Keratinocyte (primary cell): ENCODE measurements around the gene TP53INP2. TPM values are rescaled to one million over a fixed set of nuclear protein-coding genes. Genes with fewer than 3 reads are reported as not detected.

Experiments used
- DNase-seq: peaks from one replicate; pipeline ENCODE4 v3.0.0-alpha.2; 2011; ENCODE audit warnings: low read depth, missing footprints, low spot score
- FAIRE-seq: peaks from 2 replicates; lab custom pipeline; 2011; peaks lifted over from hg19 to GRCh38; lab: Jason Lieb, UNC
- H2AFZ ChIP-seq: 2 replicates; pipeline ENCODE4 v1.6.0; 2012; ENCODE audit warnings: low read length, control low read depth, inconsistent platforms; ENCODE audit not compliant: control insufficient read depth
- H3K27ac ChIP-seq: 2 replicates; pipeline ENCODE4 v1.5.1; 2011; ENCODE audit warnings: low read length; ENCODE audit not compliant: control insufficient read depth, insufficient read depth
- H3K27me3 ChIP-seq: 3 replicates; pipeline ENCODE4 v1.6.0; 2011; ENCODE audit warnings: low read length; ENCODE audit not compliant: control insufficient read depth, insufficient read depth; ENCODE audit errors: extremely low read depth
- H3K36me3 ChIP-seq, 2 experiments: 2 replicates in 1 of 2; 3 replicates in 1 of 2; pipeline ENCODE4 v1.5.1; 2011; ENCODE audit warnings: low read length in 2 of 2, mild to moderate bottlenecking in 1 of 2; ENCODE audit not compliant: control insufficient read depth in 2 of 2, insufficient read depth in 2 of 2; ENCODE audit errors: extremely low read depth in 1 of 2
- H3K4me1 ChIP-seq: 3 replicates; pipeline ENCODE4 v1.5.1; 2011; ENCODE audit warnings: low read length; ENCODE audit not compliant: control insufficient read depth, insufficient read depth; ENCODE audit errors: extremely low read depth
- H3K4me2 ChIP-seq: 3 replicates; pipeline ENCODE4 v1.6.0; 2011; ENCODE audit warnings: low read depth, low read length; ENCODE audit not compliant: control insufficient read depth, insufficient read depth; ENCODE audit errors: extremely low read depth
- H3K4me3 ChIP-seq, 3 experiments: fragments of 200-600 bp in 1 of 3; sonication (generic) in 1 of 3; 2 replicates in 2 of 3; 3 replicates in 1 of 3; pipeline ENCODE4 v1.5.1; 2011 to 2016; ENCODE audit warnings: low read length in 3 of 3, mild to moderate bottlenecking in 3 of 3, control low read depth in 2 of 3, inconsistent platforms in 1 of 3, low read depth in 1 of 3, mixed read lengths in 1 of 3, mixed run types in 1 of 3, moderate library complexity in 1 of 3; ENCODE audit not compliant: control insufficient read depth in 2 of 3, insufficient read depth in 2 of 3; ENCODE audit errors: extremely low read depth in 1 of 3
- H3K79me2 ChIP-seq: 2 replicates; pipeline ENCODE4 v1.6.0; 2012; ENCODE audit warnings: low read length; ENCODE audit not compliant: control insufficient read depth, insufficient read depth
- H3K9ac ChIP-seq: 3 replicates; pipeline ENCODE4 v1.6.0; 2011; ENCODE audit warnings: low read length; ENCODE audit not compliant: control insufficient read depth, insufficient read depth; ENCODE audit errors: extremely low read depth
- H3K9me1 ChIP-seq: 3 replicates; pipeline ENCODE4 v1.6.0; 2011; ENCODE audit warnings: low read length; ENCODE audit not compliant: control insufficient read depth, insufficient read depth; ENCODE audit errors: extremely low read depth
- H3K9me3 ChIP-seq: 2 replicates; pipeline ENCODE4 v1.5.1; 2012; ENCODE audit warnings: low read depth, low read length; ENCODE audit not compliant: control insufficient read depth
- H4K20me1 ChIP-seq: 3 replicates; pipeline ENCODE4 v1.6.0; 2011; ENCODE audit warnings: low read length; ENCODE audit not compliant: control insufficient read depth, insufficient read depth; ENCODE audit errors: extremely low read depth
- EZH2 ChIP-seq: IDR thresholded peaks from one replicate; pipeline ENCODE4 v1.6.1; 2012; ENCODE audit warnings: inconsistent platforms, mild to moderate bottlenecking, low read length, moderate library complexity
- dilution Hi-C: fragments of 300-500 bp; cut with MboI; formaldehyde crosslinking; loops from one replicate; pipeline ENCODE4 v1.7.0; 2020; ENCODE audit warnings: low sequenced_read_pairs; ENCODE audit not compliant: extremely low pct_ligation_motif_present
- polyA plus RNA-seq, 5 experiments: library from polyadenylated mRNA; depleted of rRNA in 3 of 5; stranded (reverse) in 3 of 5; stranded (forward) in 1 of 5; unstranded in 1 of 5; fragments of >200 nt; gene quantifications; 1 replicate in 1 of 5; 2 replicates in 3 of 5; 3 replicates in 1 of 5; pipeline versions ENCODE4 v1.2.1 to v1.2.3, GENCODE V29; 2011 to 2012; ENCODE audit warnings: missing spikeins in 2 of 5, low read depth in 1 of 5, low replicate concordance in 1 of 5
- small RNA-seq, 3 experiments: library from RNA; depleted of rRNA; stranded (forward); fragments of <200 nt; gene quantifications; one replicate each; pipeline ENCODE3, GENCODE V24; 2012; ENCODE audit warnings: low read depth in 3 of 3, low replicate concordance in 1 of 3; ENCODE audit not compliant: insufficient read length in 3 of 3

TP53INP2 gene
- polyA plus RNA-seq, 1 donor (not counting 4 experiments of a cell fraction or from before 2014, with no cell fraction given) = 1.0 TPM

- Histone ChIP-seq H2AFZ (no peak overlapping the region), H3K27ac (no peak overlapping the region), H3K4me3 (no peak overlapping the region), H3K9ac (no peak overlapping the region), H4K20me1 (no peaks in the 10 kb centered on the region), H3K9me3 (no peaks in the 10 kb centered on the region), H3K4me1 (peaks cover 7% of the 10 kb centered on the region), H3K9me1 (no peaks in the 10 kb centered on the region), H3K27me3 (no peaks in the 10 kb centered on the region), H3K4me2 (no peak overlapping the region), H3K79me2 (no peaks in the 10 kb centered on the region), H3K36me3 (peaks cover 9 to 21% of the 10 kb centered on the region in 2 experiments)
- DNase-seq = no peak
- TF ChIP-seq EZH2 = no peak
- dilution Hi-C loops = no loop called here
- no peak for FAIRE-seq
Measured at GRCh38 chr20:34762031-34762555, 57.9 kb downstream of the TP53INP2 start.

Small RNA genes within 50 kb of the gene (small RNA-seq; reads per million reads assigned to genes)
- gene AL118520.1 = 0 reads per million in 3 experiments

Other genes starting within 250 kb of the TP53INP2 start
- gene DYNLRB1, start 187.9 kb upstream of the TP53INP2 start, polyA plus RNA-seq = 126 to 227 TPM (median 156 TPM) in 3 replicates
- gene MAP1LC3A, start 145.6 kb upstream of the TP53INP2 start, polyA plus RNA-seq = 1.7 to 2.9 TPM (median 2.2 TPM) in 3 replicates
- gene PIGU, start 27.3 kb upstream of the TP53INP2 start, polyA plus RNA-seq = 33.6 to 48.0 TPM (median 39.0 TPM) in 3 replicates
- gene NCOA6, start 121.3 kb downstream of the TP53INP2 start, polyA plus RNA-seq = 9.6 to 15.2 TPM (median 13.3 TPM) in 3 replicates
- 4.7 to 6.5 TPM (median 5.0 TPM) in 3 replicates for gene GGT7, start 168.5 kb downstream of the TP53INP2 start, polyA plus RNA-seq
- gene ACSS2, start 172.3 kb downstream of the TP53INP2 start, polyA plus RNA-seq = 79.0 to 91.9 TPM (median 90.6 TPM) in 3 replicates